ENCODE measurements around the gene NBL1. TPM values are rescaled to one million over a fixed set of nuclear protein-coding genes. Genes with fewer than 3 reads are reported as not detected.
"Not testable (repeated sequence)": the region's sequence is repeated elsewhere in the genome, so short reads cannot be mapped to it uniquely, and the experiment has no call there.

NBL1 gene
- polyA plus RNA-seq, 3 donors, result 11.3 to 163 (median 85.8) TPM

GRCh38 chr1:19619697-19620384, 24.3 kb upstream of the NBL1 start:
- WGBS, 3 donors, result 32 to 66% (median 62%) methylated on average over 3 of the region's 3 CpGs
- no peak overlapping the region for H3K27ac ChIP-seq (ENCODE audit: low read depth, low read length)

- no peak overlapping the region for H3K27ac ChIP-seq (ENCODE audit: low read depth, low read length)
- 58 to 70% (median 62%) methylated on average over 3 of the region's 3 CpGs for WGBS, 3 donors
These were observed 23.3 kb upstream of the NBL1 start for GRCh38 chr1:19620786-19621185.

- no peak overlapping the region for H3K27ac ChIP-seq (ENCODE audit: low read depth, low read length)
- WGBS, 3 donors, result 89 to 94% (median 90%) methylated on average over 4 of the region's 4 CpGs
These were observed 22.7 kb upstream of the NBL1 start for GRCh38 chr1:19621274-19621950.

GRCh38 chr1:19622204-19622603, 21.9 kb upstream of the NBL1 start:
- WGBS, 3 donors, result 55 to 69% (median 61%) methylated on average over 1 of the region's 1 CpG
- H3K27ac ChIP-seq (ENCODE audit: low read depth, low read length), result no peak overlapping the region

- 79 to 90% (median 82%) methylated on average over 3 of the region's 3 CpGs for WGBS, 3 donors
- H3K27ac ChIP-seq (ENCODE audit: low read depth, low read length), result no peak overlapping the region
These were observed 20.6 kb upstream of the NBL1 start for GRCh38 chr1:19623523-19623922.

GRCh38 chr1:19625291-19625937, 18.7 kb upstream of the NBL1 start:
- H3K27ac ChIP-seq (ENCODE audit: low read depth, low read length), result no peak overlapping the region
- 92 to 96% (median 96%) methylated on average over 8 of the region's 8 CpGs for WGBS, 3 donors

- H3K27ac ChIP-seq (ENCODE audit: low read depth, low read length), result no peak overlapping the region
- 67 to 76% (median 70%) methylated on average over 3 of the region's 3 CpGs for WGBS, 3 donors
These were observed 15.2 kb upstream of the NBL1 start for GRCh38 chr1:19628879-19629278.

- 79 to 86% (median 85%) methylated on average over 4 of the region's 4 CpGs for WGBS, 3 donors
- no peak overlapping the region for H3K27ac ChIP-seq (ENCODE audit: low read depth, low read length)
These were observed 14.8 kb upstream of the NBL1 start for GRCh38 chr1:19629357-19629756.

GRCh38 chr1:19630192-19630591, 13.9 kb upstream of the NBL1 start:
- 94 to 100% (median 100%) methylated on average over 1 of the region's 1 CpG for WGBS, 3 donors
- not testable (repeated sequence) for H3K27ac ChIP-seq (ENCODE audit: low read depth, low read length)

GRCh38 chr1:19630720-19631395, 13.3 kb upstream of the NBL1 start:
- 71 to 89% (median 88%) methylated on average over 6 of the region's 6 CpGs for WGBS, 3 donors
- no peak overlapping the region for H3K27ac ChIP-seq (ENCODE audit: low read depth, low read length)

- WGBS, 3 donors, result 57 to 90% (median 83%) methylated on average over 2 of the region's 2 CpGs
- H3K27ac ChIP-seq (ENCODE audit: low read depth, low read length), result no peak overlapping the region
These were observed 11.9 kb upstream of the NBL1 start for GRCh38 chr1:19632211-19632610.

GRCh38 chr1:19633106-19633505, 11.0 kb upstream of the NBL1 start:
- 88 to 90% (median 89%) methylated on average over 2 of the region's 2 CpGs for whole genome bisulfite sequencing, 3 donors
- no peak overlapping the region for H3K27ac ChIP-seq (ENCODE audit: low read depth, low read length)

GRCh38 chr1:19635064-19635463, 9.0 kb upstream of the NBL1 start:
- 95 to 97% (median 96%) methylated on average over 9 of the region's 9 CpGs for WGBS, 3 donors
- H3K27ac ChIP-seq (ENCODE audit: low read depth, low read length), result not testable (repeated sequence)

GRCh38 chr1:19635646-19636045, 8.5 kb upstream of the NBL1 start:
- H3K27ac ChIP-seq (ENCODE audit: low read depth, low read length), result no peak overlapping the region
- 84 to 92% (median 85%) methylated on average over 4 of the region's 4 CpGs for WGBS, 3 donors

GRCh38 chr1:19636065-19636464, 8.0 kb upstream of the NBL1 start:
- 91 to 92% (median 91%) methylated on average over 5 of the region's 5 CpGs for WGBS, 3 donors
- H3K27ac ChIP-seq (ENCODE audit: low read depth, low read length), result no peak overlapping the region

GRCh38 chr1:19636749-19637148, 7.4 kb upstream of the NBL1 start:
- not testable (repeated sequence) for H3K27ac ChIP-seq (ENCODE audit: low read depth, low read length)
- 88 to 96% (median 95%) methylated on average over 9 to 10 of the region's 10 CpGs for WGBS, 3 donors

GRCh38 chr1:19637606-19638005, 6.5 kb upstream of the NBL1 start:
- H3K27ac ChIP-seq (ENCODE audit: low read depth, low read length), result no peak overlapping the region
- 82 to 89% (median 83%) methylated on average over 9 to 10 of the region's 10 CpGs for WGBS, 3 donors

- H3K27ac ChIP-seq (ENCODE audit: low read depth, low read length), result not testable (repeated sequence)
- 60 to 77% (median 73%) methylated on average over 10 of the region's 10 CpGs for WGBS, 3 donors
These were observed 4.9 kb upstream of the NBL1 start for GRCh38 chr1:19639228-19639627.

GRCh38 chr1:19639999-19640362, 4.1 kb upstream of the NBL1 start:
- no peak overlapping the region for H3K27ac ChIP-seq (ENCODE audit: low read depth, low read length)
- WGBS, 3 donors, result 76 to 96% (median 93%) methylated on average over 3 of the region's 3 CpGs

Measured in adipose tissue (tissue), 3 donors.